Stimulated activated CD4-positive, alpha-beta T cell treated with anti-CD3 and anti-CD28 coated beads, Interleukin-1b, Interleukin-23, amount 100 ng/mL, for 48 hours (primary cell): ENCODE data around the gene TAP1.
A peak's percentile ranks its signal among the peaks of the same experiment; 100 is the strongest.
"Not testable (repeated sequence)": the region's sequence is repeated elsewhere in the genome, so short reads cannot be mapped to it uniquely, and the experiment has no call there.

Experiments used
- DNase-seq: peaks from one replicate; pipeline ENCODE4 v3.0.0-alpha.2; 2020

The TAP1 gene

GRCh38 chr6:32853541-32854375 lies at the start of gene TAP1, which contains the start of gene PSMB9:
TAP1 (minus strand) TSS chr6:32853704; CDS start chr6:32853636, 68 bp downstream.
PSMB9 (plus strand) TSS chr6:32854192; CDS start chr6:32854230, 38 bp downstream.
- peak; percentile 95 for DNase-seq

- no peak for DNase-seq
Observed at GRCh38 chr6:32895006-32895345, 41.5 kb upstream of the TAP1 start.

GRCh38 chr6:32894085-32895005 lies 40.8 kb upstream of the TAP1 start:
- DNase-seq = peak; percentile 93

GRCh38 chr6:32890831-32891230 lies 37.3 kb upstream of the TAP1 start:
- no peak for DNase-seq

GRCh38 chr6:32889533-32889932 lies 36.0 kb upstream of the TAP1 start:
- DNase-seq = no peak

GRCh38 chr6:32888576-32888975 lies 35.1 kb upstream of the TAP1 start:
- no peak for DNase-seq

- DNase-seq = no peak
Observed at GRCh38 chr6:32887616-32888015, 34.1 kb upstream of the TAP1 start.

GRCh38 chr6:32886681-32887383 lies 33.3 kb upstream of the TAP1 start:
- no peak for DNase-seq

- DNase-seq = no peak
Observed at GRCh38 chr6:32885698-32886286, 32.3 kb upstream of the TAP1 start.

- no peak for DNase-seq
Observed at GRCh38 chr6:32883789-32884188, 30.3 kb upstream of the TAP1 start.

- no peak for DNase-seq
Observed at GRCh38 chr6:32882879-32883250, 29.4 kb upstream of the TAP1 start.

GRCh38 chr6:32880962-32881361 lies 27.5 kb upstream of the TAP1 start:
- not testable (repeated sequence) for DNase-seq

- DNase-seq = no peak
Observed at GRCh38 chr6:32879691-32880090, 26.2 kb upstream of the TAP1 start.

- DNase-seq = no peak
Observed at GRCh38 chr6:32876603-32877002, 23.1 kb upstream of the TAP1 start.

- DNase-seq = not testable (repeated sequence)
Observed at GRCh38 chr6:32873947-32874346, 20.4 kb upstream of the TAP1 start.

- peak; percentile 79 for DNase-seq
Observed at GRCh38 chr6:32868257-32868788, 14.8 kb upstream of the TAP1 start.

- no peak for DNase-seq
Observed at GRCh38 chr6:32867554-32868256, 14.2 kb upstream of the TAP1 start.

GRCh38 chr6:32867022-32867477 lies 13.5 kb upstream of the TAP1 start:
- no peak for DNase-seq

GRCh38 chr6:32865724-32866443 lies 12.4 kb upstream of the TAP1 start:
- DNase-seq = no peak

GRCh38 chr6:32862725-32863124 lies 9.2 kb upstream of the TAP1 start:
- DNase-seq = no peak

- DNase-seq = no peak
Observed at GRCh38 chr6:32860674-32861073, 7.2 kb upstream of the TAP1 start.
